Activated CD8-positive, alpha-beta memory T cell treated with anti-CD3 and anti-CD28 coated beads, Interleukin-2, amount 50 U/mL, for 4 hours (primary cell): Measurements from ENCODE around the gene NES.

Experiments used
- DNase-seq: peaks from one replicate; pipeline ENCODE4 v3.0.0-alpha.2; 2020

NES gene

GRCh38 chr1:156677616-156678596, 699 bp upstream of the NES start:
- no peak for DNase-seq

DNA sequence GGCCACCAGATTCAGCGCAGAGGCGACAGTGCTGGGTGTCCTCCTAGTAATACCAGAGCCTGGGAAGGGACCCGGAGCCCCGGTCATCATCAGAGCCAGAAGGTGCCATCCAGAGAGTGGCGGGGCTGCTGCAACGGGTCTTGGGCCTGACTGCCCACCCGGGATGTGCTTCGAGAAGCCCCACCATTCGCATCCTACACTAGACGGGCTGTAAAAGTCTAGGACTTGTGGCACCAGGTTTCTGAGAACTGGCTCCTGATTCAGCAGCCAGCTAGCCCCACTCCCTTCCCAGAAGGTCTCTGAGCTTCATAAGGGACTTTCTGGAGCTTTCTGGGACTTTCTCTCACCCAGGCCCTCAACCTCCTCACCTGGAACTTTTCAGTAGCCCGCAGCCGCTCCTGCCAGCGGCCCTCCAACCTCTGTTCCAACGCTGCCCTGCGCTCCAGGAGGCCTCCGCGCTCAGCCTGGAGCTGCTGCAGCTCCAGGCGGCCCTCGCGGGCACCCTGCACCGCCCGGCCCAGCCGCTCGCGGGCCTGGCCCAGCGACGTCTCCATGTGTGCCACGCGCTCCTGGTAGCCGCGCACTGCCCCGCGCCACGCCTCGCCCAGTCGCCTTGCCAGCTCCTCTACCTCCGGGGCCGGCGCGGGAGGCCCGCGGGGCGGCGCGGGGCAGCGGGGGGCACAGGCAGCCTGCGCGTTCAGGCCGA, 940 bp downstream of the NES start:
- no peak for DNase-seq

DNA sequence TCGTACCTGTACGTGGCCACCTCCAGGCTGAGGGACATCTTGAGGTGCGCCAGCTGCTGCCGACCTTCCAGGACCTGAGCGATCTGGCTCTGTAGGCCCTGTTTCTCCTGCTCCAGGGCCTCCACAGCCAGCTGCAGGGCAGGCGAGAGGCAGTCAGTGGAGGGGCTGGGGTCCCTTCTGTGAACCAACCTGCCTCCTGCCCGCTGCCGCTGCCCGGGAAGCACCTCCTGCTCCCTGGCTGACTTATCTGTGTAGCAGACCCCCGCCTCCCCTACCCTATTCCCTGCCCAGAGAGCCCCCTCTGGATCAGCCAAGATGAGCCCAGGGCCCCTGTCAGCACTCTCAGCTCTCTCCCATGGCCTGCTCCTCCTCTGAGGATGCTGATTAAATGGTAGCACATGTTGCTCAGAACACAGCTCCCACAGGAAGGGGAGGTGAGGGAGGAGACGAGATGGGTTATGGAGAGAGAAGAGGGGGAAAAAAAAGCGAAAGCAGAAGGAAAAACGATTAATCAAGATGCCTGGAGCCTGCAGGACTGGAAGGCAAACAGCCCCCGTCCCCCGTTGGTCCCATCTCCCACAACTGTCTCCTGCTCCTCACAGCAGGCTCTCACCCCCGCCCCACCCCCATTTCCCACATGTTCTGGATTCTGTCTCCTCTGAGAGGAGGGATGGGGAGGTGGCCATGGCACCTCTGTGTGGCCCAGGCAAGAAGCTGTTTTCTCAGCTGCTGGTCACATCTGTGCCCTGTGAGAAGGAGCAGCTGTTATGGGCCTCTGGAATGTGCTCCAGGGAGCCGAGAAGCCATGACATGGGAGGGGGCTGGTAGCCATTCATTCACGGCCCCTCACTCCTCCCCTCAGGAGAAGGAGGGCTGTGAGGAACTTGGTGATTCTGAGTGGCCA, 1.7 kb downstream of the NES start:
- no peak for DNase-seq

GRCh38 chr1:156673387-156674121, 3.7 kb downstream of the NES start:
- no peak for DNase-seq

GRCh38 chr1:156671804-156672203, 5.4 kb downstream of the NES start:
- DNase-seq: no peak

DNA sequence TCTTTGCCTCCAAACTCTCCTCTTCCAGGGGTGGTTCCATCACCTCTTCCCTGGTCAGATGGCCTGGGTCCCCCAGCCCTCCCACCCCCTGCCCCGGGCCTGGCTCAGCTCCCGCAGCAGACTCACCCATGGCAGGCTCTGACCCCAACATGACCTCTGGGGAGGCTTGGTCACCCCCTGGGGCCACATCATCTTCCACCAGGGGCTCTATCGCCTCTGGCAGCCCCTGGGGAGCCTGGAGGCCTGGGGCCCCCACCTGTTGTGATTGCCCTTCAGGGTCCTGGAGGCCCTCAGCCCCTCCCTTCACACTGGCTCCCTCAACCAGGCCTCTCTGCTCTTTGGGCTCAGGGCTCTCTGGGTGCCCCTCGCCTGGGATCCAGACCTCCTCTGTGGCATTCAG, 6.4 kb downstream of the NES start:
- no peak for DNase-seq

DNA sequence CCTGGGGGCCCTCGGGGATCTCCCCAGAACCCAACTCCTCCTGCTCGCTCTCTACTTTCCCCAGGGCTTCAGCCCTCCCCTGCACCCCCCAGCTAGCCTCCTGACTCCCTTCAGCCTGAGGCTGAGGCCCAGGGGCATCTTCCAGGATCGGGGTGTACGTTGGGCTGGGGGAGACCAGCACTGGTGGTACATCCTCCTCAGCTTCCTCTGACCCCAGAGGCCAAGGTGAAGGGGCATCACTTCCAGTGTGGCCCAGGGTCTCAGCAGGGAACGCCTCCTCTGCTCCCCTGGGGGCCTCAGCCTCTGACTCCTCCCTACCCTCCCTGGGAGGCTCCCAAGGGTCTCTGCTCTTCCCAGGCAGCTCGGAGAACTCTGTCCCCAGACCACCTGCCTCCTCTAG, 6.8 kb downstream of the NES start:
- DNase-seq: no peak

DNA sequence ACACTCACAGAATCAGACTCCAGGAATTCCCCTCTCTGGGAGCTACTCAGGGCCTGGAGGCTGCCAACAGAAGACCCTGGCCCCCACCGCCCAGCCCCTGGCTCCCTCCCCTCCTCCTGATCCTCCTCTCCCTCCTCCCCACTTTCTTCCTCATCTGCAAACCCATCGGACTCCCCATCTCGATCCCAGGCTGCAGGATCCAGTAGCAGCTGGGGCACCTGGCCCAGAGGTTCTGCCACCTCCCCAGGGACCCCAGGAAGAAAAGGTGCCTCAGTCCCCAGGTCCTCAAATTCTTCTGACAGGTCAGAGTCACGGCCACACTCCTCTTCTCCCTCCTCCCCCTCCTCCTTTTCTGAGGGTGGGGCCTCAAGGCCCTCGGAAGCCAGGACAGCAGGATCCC, 7.4 kb downstream of the NES start:
- no peak for DNase-seq

GRCh38 chr1:156668801-156669637, 8.2 kb downstream of the NES start:
- DNase-seq: no peak

- no peak for DNase-seq
Observed at GRCh38 chr1:156667968-156668709, 9.1 kb downstream of the NES start.

- no peak for DNase-seq
Observed at GRCh38 chr1:156667610-156667967, 9.6 kb downstream of the NES start.

DNA sequence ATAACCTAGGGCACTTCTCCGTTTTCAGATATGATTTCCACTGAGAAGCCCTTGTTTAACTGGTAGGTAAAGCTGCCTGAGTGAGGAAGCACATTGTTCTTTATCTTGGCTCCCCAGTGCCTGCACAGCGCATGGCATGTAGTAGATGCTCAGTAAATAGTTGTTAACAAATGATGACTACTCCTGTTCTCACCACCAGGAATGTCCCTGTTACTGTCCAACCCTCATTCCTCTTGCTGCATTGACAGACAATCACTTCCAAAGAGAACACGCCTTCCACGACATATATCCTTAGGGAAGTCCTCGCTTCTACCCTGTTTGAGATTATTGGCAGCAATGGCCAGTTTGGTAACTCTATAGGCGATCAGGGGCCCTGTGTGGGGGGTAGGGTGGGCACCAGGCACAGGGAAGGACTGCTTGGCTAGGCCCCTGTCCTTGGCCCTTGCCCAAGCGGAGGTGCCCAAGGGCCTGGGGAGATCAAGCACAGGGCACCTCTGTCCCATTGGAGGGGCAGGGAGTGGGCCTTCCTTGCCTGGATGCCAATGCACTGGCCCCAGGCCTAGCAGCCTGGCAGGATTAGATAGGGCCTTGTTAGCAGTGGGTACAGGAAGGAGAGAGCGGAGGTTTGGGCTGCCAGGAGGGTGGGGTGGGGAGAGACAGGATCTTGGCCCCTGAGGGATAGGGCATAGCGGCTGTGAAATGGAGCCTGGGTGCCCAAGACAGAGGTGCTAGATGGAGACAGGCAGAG, 10.2 kb downstream of the NES start:
- no peak for DNase-seq

DNA sequence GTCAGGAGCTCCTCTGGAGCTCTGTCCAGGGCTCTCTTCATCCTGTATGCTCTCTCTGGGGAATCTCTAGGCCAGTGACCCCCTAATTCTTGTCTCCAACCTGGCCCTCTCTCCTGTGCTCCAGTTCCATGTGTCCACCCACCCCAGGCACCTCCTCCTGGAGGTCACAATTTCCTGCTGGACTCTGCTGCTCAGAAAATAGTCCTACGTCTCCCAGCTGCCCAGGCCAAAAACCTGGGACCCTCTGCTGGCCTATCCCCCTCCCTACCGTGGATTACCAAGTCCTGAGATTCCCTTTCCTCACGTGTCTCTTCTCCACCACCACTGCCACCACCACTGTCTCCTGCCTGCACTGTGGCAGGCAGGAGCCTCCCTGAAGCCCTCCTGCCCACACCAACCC, 11.7 kb downstream of the NES start:
- DNase-seq: no peak

- no peak for DNase-seq
Observed at GRCh38 chr1:156664767-156665411, 12.3 kb downstream of the NES start.

DNA sequence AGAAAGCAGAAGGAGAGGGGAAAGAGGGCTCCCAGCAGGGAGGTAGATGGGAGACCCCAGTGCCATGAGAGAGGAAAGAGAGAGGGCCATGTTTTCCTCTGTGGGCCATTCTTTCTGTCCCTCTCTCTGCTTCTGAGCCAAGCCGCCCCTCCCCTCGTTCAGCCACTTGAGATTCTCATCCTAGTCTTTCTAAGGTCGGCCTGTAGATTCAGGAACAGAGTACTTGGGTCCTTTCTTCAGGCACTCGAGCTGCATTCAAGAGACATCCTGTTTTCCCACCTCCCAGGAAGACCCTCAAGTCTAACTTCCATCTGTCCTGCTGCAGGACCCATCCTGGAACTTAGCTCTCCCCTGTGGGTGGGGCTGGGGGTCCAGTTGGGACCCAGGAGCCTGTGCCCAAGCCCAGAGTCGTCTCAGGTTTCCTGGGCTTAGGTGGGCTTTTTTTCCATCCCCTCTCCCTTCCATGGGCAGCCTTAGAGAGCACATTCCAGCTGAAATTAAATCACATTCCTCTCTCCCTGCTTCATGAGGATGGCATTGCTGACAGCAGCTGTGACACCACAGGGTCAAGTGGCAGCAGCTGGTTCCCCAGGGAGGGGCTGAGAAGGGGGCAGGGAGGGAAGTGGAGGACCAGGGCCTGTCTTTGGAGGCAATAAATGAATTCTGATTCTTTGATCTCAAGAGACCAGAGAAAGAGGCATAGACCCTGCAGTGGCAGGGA, 13.0 kb downstream of the NES start:
- no peak for DNase-seq

- no peak for DNase-seq
Observed at GRCh38 chr1:156663178-156663577, 14.0 kb downstream of the NES start.

DNA sequence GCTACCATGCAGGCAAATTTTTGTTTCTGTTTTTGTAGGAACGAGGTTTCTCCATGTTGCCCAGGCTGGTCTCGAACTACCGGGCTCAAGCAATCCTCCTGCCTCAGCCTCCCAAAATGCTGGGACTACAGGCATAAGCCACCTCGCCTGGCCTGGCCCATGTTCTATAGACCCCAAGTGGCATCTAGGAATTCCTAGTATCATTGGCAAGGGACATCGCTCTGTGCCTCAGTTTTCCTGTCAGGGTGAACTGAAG, 14.5 kb downstream of the NES start:
- no peak for DNase-seq

DNA sequence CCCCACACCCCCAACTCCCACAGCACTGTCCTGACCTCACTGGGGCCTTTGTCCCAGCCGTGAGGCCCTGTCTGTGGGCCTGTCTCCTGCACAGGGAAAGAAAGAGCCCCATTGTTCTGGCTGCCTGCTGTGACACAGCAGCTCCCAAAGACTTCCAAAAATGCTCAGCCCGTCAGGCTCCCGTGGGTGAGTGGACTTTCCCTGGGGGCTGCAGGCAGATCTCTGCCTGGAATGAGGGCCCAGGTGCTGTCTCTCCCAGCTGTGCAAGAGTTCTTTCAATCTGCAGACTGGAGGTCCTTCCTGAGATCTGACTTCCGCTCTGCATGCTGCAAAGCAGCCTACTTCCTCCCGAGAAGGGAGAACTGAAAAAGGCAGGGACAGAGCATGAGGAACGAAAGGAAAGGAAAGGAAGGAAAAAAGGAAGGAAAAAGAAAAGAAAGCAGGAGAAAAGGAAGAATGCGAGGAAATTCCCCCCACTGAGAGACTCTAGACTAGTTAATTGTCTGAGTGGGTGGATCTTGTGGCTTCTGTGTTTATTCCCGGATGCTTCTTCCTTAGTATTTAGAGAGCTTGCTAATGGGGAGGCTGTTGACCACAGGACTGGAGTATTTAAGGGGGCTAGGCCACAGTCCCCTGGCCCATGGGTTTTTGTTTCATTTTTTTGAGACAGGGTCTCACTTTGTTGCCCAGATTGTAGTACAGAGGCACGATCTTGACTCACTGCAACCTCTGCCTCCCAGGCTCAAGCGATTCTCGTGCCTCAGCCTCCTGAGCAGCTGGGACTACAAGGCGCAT, 15.0 kb downstream of the NES start:
- DNase-seq: no peak
